ENCODE data around the gene SIX5.

GRCh38 chr19:45773384-45773783 is 4.3 kb upstream of the SIX5 start:
- no peak for TF ChIP-seq CTCF (IDR thresholded peaks at IDR 0.05)
- no peak for TF ChIP-seq POLR2AphosphoS5 (IDR thresholded peaks at IDR 0.05; ENCODE audit: insufficient read depth in 1 of 2, low read depth in 1 of 2)
- no peak for TF ChIP-seq POLR2A (IDR thresholded peaks at IDR 0.05)
